Middle frontal gyrus (tissue), 1 donor: ENCODE measurements around the gene ZNF479.
"Not testable (repeated sequence)": the region's sequence is repeated elsewhere in the genome, so short reads cannot be mapped to it uniquely, and the experiment has no call there.

Source experiments
- DNase-seq: peaks from one replicate; pipeline ENCODE4 v3.0.0-alpha.2; 2015; ENCODE audit warnings: low spot score; ENCODE audit errors: extremely low spot score

The ZNF479 gene

DNA sequence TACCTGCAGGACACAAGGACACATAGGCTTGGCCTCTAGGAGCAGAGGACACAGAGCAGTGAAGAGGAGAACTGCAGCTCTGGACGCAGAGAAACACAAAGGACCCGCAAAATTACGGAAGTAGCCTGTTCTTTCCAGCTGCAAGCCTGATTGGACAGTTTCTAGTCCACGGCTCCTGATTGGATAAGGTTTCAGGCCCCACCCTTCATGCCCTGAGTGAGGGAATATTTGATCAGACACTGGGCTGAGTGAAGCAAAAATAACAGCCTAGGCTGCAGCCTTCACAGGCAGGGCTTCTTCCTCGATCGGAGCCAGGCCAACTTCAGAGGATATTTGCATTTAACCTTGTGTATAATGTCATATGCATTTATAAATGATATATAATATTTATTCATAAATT, at the start of gene ZNF479:
Gene ZNF479 (minus strand): TSS at position 101 of the 400 bp plus-strand sequence. CDS start 112 bp downstream, outside the sequence.
- not testable (repeated sequence) for DNase-seq

DNA sequence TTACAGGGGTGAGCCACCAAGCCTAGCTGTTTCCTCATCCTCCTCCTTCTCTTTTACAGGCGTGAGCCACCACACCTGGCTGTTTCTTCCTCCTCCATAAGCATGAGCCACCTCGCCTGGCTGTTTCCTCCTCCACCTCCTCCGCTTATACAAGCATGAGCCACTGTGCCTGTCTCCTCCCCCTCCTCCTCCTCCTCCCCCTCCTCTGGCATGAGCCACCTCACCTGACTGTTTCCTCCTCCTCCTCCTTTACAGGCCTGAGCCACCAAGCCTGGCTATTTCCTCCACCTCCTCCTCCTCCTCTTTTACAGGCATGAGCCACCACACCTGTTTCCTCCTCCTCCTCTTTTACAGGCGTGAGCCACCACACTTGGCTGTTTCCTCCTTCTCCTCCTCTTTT, 49.8 kb upstream of the ZNF479 start:
- no peak for DNase-seq

DNA sequence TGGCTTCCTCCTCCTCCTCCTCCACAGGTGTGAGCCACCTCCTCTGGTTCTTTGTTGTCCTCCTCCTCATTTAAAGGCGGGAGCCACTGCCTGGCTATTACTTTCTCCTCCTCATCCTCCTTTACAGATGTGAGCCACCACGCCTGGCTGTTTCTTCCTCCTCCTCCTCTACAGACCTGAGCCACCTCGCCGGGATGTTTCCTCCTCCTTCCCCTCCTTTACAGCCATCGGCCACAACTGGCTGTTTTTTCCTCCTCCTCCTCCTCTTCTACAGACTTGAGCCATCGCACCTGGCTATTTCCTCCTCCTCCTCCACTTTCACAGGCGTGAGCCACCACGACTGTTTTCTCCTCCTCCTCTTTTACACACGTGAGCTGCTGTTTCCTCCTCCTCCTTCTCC, 49.0 kb upstream of the ZNF479 start:
- DNase-seq: no peak

DNA sequence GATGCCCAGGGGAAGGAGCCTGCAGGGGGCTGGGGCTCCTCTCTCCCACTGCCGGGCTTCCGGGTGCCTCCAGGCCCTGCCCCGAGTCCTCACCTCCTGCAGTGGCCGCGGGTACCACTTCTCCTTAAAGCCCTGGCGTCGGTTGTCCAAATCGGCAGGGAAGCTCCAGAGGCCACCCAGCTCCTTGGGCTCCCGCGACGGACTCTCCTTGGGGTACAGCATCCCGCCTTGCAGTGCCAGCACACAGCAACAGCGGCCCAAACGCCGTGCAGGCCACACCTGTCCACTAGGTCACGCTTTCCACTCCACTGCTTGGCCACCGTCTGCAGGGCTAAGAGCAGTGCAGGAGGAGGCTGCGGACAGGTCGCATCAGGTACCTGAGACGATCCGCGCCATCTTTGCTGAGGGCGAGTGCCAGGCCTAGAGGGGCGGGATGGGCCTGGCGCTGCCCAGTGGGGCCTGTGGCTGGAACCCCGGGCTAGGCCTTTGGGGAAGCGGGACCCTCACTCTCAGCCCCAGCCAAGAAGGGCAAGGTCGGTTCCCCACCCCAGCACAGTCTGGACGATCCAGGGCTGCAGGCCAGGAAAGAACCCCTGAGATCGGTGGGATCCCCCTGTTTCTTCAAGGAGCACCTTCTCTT, 47.7 kb upstream of the ZNF479 start:
- no peak for DNase-seq

DNA sequence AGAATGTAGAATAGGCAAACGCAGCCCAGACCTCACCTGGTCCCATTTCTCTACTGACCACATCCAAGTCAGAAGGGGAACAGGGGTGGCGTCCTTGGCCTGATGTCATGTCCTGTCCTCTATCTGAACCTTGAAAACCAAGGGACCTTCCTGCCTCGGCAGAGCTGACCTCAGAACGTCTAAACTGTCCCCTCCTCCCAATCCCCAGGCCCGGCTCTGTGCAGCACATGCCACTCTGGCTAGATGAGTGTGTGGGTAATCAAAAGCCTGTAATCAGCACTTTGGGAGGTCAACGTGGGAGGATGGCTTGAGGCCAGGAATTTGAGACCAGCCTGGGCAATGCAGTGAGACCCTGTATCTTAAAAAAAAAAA, 46.5 kb upstream of the ZNF479 start:
- no peak for DNase-seq

DNA sequence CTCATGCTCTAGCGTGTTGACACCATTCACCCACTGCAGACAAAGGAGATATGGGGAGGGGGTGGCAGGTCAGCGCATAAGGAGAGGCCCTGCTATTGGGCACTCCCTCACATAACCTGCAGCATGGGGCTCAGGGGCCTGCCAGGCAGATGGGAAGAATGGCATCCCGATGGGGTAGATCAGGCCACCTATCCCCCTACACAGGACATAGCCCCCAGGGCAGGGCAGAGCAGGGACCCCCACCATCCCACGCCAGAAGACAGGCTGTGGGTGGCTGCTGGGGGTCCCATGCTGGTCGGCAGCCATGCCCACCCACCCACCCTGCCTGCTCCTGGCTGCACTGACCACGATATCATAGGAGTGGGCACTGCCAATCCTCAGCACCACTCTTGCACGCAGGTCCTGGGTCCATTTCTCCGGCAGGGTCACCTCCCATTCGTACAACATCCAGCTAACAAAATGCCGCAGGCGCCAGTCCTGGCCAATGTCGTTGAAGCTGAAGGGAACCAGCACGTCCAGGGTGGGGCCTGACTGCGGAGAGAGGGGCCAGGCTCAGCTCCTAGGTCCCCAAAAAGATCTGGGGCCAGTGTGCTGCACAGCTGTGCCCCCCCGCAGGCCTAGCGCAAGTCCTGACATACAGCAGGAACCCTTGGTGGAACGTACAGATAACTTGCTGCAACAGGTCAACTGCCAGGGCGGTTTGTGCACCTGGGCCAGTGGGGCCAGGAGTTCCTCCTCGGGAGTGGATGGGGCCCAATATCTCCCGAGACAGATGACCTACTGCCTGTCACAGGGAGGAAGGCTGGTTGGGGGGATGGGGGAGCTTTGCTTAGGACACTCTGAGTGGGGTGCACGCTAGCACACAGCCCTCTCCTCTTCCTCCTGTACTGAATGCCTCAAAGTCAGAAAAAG, 45.9 kb upstream of the ZNF479 start:
- no peak for DNase-seq

DNA sequence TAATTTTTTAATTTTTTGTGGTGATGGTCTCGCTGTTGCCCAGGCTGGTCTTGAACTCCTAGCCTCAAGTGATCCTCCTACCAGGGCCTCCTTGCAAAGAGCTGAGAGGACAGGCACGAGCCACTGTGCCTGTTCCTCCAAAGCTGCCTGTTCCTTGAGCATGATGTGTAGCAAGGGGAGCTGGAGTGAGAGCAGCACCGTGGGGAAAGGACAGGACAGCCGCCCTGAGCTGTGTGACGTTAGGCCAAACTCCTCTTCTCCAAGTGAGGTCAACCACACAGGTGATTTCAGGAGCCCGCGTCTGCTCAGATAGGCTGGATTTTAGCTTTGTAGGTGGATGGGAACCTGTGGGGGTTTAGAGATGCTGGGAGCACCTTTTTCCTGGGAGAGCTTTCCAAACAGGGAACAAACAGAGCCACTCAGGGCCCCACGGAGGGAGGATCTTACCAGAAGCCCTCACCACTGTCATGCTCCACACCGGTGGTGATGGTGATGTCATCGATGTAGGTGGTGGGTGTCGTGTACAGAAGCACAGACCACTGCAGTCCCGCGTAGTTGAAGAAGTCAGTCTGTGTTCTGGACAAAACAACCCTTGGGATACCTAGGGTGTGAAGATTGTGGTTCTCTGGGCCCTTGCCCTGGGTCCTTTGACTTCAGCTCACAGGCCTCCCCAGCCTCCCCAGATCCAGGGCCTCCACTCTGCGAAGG, 44.8 kb upstream of the ZNF479 start:
- no peak for DNase-seq

DNA sequence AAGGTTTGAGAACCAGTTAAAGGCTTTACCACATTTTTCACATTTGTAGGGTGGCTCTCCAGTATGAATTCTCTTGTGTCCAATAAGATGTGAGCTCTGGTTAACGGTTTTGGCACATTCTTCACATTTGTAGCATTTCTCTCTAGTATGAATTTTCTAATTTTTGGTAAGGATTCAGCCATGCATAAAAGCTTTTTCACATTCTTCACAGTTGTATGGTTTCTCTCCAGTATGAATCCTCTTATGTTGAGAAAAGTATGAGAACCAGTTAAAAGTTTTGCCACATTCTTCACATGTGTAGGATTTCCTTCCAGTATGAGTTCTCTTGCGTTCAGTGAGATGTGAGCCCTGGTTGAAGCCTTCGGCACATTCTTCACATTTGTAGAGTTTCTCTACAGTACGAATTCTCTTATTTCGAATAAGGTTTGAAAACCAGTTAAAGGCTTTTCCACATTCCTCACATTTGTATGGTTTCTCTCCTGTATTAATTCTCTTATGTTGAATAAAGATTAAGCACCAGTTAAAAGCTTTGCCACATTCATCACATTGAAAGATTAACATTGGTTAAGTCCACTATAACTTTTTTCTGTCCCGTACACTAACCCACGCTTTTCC, 33.2 kb upstream of the ZNF479 start:
- no peak for DNase-seq

DNA sequence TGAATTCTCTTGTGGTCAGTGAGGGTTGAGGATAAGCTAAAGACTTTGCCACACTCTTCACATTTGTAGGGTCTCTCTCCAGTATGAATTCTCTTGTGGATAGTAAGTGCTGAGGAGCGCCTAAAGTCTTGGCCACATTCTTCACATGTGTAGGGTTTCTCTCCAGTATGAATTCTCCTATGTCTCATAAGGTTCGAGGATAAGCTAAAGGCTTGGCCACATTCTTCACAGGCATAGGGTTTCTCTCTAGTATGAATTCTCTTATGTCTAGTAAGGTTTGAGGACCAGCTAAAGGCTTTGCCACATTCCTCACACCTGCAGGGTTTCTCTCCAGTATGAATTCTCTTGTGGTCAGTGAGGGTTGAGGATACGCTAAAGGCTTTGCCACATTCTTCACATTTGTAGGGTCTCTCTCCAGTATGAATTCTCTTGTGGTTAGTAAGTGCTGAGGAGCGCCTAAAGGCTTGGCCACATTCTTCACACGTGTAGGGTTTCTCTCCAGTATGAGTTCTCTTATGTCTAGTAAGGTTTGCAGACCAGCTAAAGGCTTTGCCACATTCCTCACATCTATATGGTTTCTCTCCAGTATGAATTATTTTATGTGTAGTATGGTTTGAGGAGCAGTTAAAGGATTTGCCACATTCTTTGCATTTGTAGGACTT, 12.0 kb downstream of the ZNF479 start:
- not testable (repeated sequence) for DNase-seq
